Stomach smooth muscle (tissue), 2 donors: ENCODE data around the gene ZNF783.

ENCODE experiments used
- H3K27ac ChIP-seq: one replicate; pipeline ENCODE4 v1.7.0; 2013; ENCODE audit warnings: mild to moderate bottlenecking, low read length, inconsistent platforms
- H3K27me3 ChIP-seq, 2 donors: one replicate each; pipeline ENCODE4 v1.7.0; 2013; ENCODE audit warnings: low read length in 2 of 2; ENCODE audit not compliant: insufficient read depth in 2 of 2, control insufficient read depth in 1 of 2
- H3K36me3 ChIP-seq, 2 donors: one replicate each; pipeline ENCODE4 v1.7.0; 2013; ENCODE audit warnings: low read length in 2 of 2; ENCODE audit not compliant: control insufficient read depth in 2 of 2, insufficient read depth in 2 of 2
- H3K4me1 ChIP-seq: one replicate; pipeline ENCODE4 v1.7.0; 2013; ENCODE audit warnings: low read length; ENCODE audit not compliant: control insufficient read depth, insufficient read depth
- H3K4me3 ChIP-seq, 2 donors: one replicate each; pipeline ENCODE4 v1.7.0; 2013; ENCODE audit warnings: low read length in 2 of 2
- H3K9ac ChIP-seq, 2 donors: one replicate each; pipeline ENCODE4 v1.7.0; 2013; ENCODE audit warnings: low read length in 2 of 2, mild to moderate bottlenecking in 1 of 2
- H3K9me3 ChIP-seq, 2 donors: one replicate each; pipeline ENCODE4 v1.7.0; 2013; ENCODE audit warnings: low read length in 2 of 2; ENCODE audit not compliant: control insufficient read depth in 2 of 2
- donor health status: healthy.
- donor health status: Pancreatic carcinoma.

Gene ZNF783

GRCh38 chr7:149280661-149281507, 18.9 kb downstream of the ZNF783 start:
- Histone ChIP-seq H3K36me3 (peaks cover 18 to 23% of the 10 kb centered on the region in 2 donors), H3K9ac (no peak overlapping the region), H3K4me1 (peaks cover 13% of the 10 kb centered on the region), H3K9me3 (no peaks in the 10 kb centered on the region), H3K4me3 (no peak overlapping the region), H3K27ac (no peak overlapping the region), H3K27me3 (no peaks in the 10 kb centered on the region)

- Histone ChIP-seq H3K4me3 (no peak overlapping the region), H3K27me3 (no peaks in the 10 kb centered on the region), H3K9ac (no peak overlapping the region), H3K9me3 (no peaks in the 10 kb centered on the region), H3K27ac (no peak overlapping the region), H3K36me3 (peaks cover 16 to 20% of the 10 kb centered on the region in 2 donors), H3K4me1 (peaks cover 13% of the 10 kb centered on the region)
These were observed 19.7 kb downstream of the ZNF783 start for GRCh38 chr7:149281508-149282330.

- Histone ChIP-seq H3K4me1 (peaks cover 13% of the 10 kb centered on the region), H3K36me3 (peaks cover 13 to 17% of the 10 kb centered on the region in 2 donors), H3K9ac (no peak overlapping the region), H3K27me3 (no peaks in the 10 kb centered on the region), H3K4me3 (no peak overlapping the region), H3K27ac (no peak overlapping the region), H3K9me3 (no peaks in the 10 kb centered on the region)
These were observed 20.3 kb downstream of the ZNF783 start for GRCh38 chr7:149282331-149282655.

- Histone ChIP-seq H3K4me3 (no peak overlapping the region), H3K9me3 (no peaks in the 10 kb centered on the region), H3K36me3 (peaks cover 10 to 17% of the 10 kb centered on the region in 2 donors), H3K27me3 (no peaks in the 10 kb centered on the region), H3K27ac (no peak overlapping the region), H3K9ac (no peak overlapping the region), H3K4me1 (peaks cover 13% of the 10 kb centered on the region)
These were observed 21.3 kb downstream of the ZNF783 start for GRCh38 chr7:149283321-149283720.

- no peak overlapping the region for H3K9ac ChIP-seq
- H3K9me3 ChIP-seq: no peaks in the 10 kb centered on the region
- peaks cover 13% of the 10 kb centered on the region for H3K4me1 ChIP-seq
- H3K4me3 ChIP-seq: peak overlapping the region in 1 of 2 donors; percentile 80
- H3K27ac ChIP-seq: no peak overlapping the region
- no peaks in the 10 kb centered on the region for H3K27me3 ChIP-seq
- H3K36me3 ChIP-seq: peaks cover 7 to 9% of the 10 kb centered on the region in 2 donors
These were observed 22.3 kb downstream of the ZNF783 start for GRCh38 chr7:149284343-149284742.

- Histone ChIP-seq H3K9me3 (no peaks in the 10 kb centered on the region), H3K4me3 (peak overlapping the region; percentile 80 to 84), H3K36me3 (peaks cover 7 to 13% of the 10 kb centered on the region in 2 donors), H3K4me1 (peaks cover 13% of the 10 kb centered on the region), H3K9ac (peak overlapping the region; percentile 82 to 85), H3K27me3 (no peaks in the 10 kb centered on the region), H3K27ac (no peak overlapping the region)
These were observed 23.0 kb downstream of the ZNF783 start for GRCh38 chr7:149284850-149285585.

GRCh38 chr7:149285603-149286002, 23.6 kb downstream of the ZNF783 start:
- H3K9me3 ChIP-seq: no peaks in the 10 kb centered on the region
- no peaks in the 10 kb centered on the region for H3K27me3 ChIP-seq
- peaks cover 13% of the 10 kb centered on the region for H3K4me1 ChIP-seq
- peak overlapping the region; percentile 82 to 85 for H3K9ac ChIP-seq
- H3K4me3 ChIP-seq: peak overlapping the region; percentile 80 to 84
- no peak overlapping the region for H3K27ac ChIP-seq
- peaks cover 7 to 13% of the 10 kb centered on the region in 2 donors for H3K36me3 ChIP-seq

GRCh38 chr7:149286811-149287400, 24.9 kb downstream of the ZNF783 start:
- Histone ChIP-seq H3K27ac (no peak overlapping the region), H3K9me3 (no peaks in the 10 kb centered on the region), H3K9ac (no peak overlapping the region), H3K27me3 (no peaks in the 10 kb centered on the region), H3K36me3 (peaks cover 7 to 12% of the 10 kb centered on the region in 2 donors), H3K4me1 (peaks cover 13% of the 10 kb centered on the region), H3K4me3 (no peak overlapping the region)

GRCh38 chr7:149287622-149288021, 25.6 kb downstream of the ZNF783 start:
- no peaks in the 10 kb centered on the region for H3K27me3 ChIP-seq
- H3K9ac ChIP-seq: no peak overlapping the region
- H3K27ac ChIP-seq: no peak overlapping the region
- peaks cover 13% of the 10 kb centered on the region for H3K4me1 ChIP-seq
- H3K9me3 ChIP-seq: no peaks in the 10 kb centered on the region
- H3K36me3 ChIP-seq: peaks cover 7 to 12% of the 10 kb centered on the region in 2 donors
- no peak overlapping the region for H3K4me3 ChIP-seq

GRCh38 chr7:149289262-149289661, 27.3 kb downstream of the ZNF783 start:
- Histone ChIP-seq H3K36me3 (peaks cover 7 to 18% of the 10 kb centered on the region in 2 donors), H3K4me3 (no peak overlapping the region), H3K27ac (no peak overlapping the region), H3K9ac (no peak overlapping the region), H3K27me3 (no peaks in the 10 kb centered on the region), H3K4me1 (peaks cover 13% of the 10 kb centered on the region), H3K9me3 (no peaks in the 10 kb centered on the region)
